ACC112 (cell line): ENCODE measurements around the gene VPS29.
A peak's percentile ranks its signal among the peaks of the same experiment; 100 is the strongest.
"Not testable (repeated sequence)": the region's sequence is repeated elsewhere in the genome, so short reads cannot be mapped to it uniquely, and the experiment has no call there.

Experiments used
- H2AFZ ChIP-seq: fragments of 200-600 bp; sonication (generic); one replicate; pipeline ENCODE4 v1.6.0; 2017; ENCODE audit warnings: antibody characterized with exemption, low read length; ENCODE audit not compliant: unreplicated experiment
- H3K27ac ChIP-seq: fragments of 200-600 bp; sonication (generic); 2 replicates; pipeline ENCODE4 v1.5.1; 2014; ENCODE audit warnings: low read depth, mild to moderate bottlenecking, antibody characterized with exemption, low read length, moderate library complexity
- H3K27me3 ChIP-seq: fragments of 200-600 bp; sonication (generic); 2 replicates; pipeline ENCODE4 v1.6.1; 2014; ENCODE audit warnings: mild to moderate bottlenecking, antibody characterized with exemption, low read length, moderate library complexity, mixed read lengths; ENCODE audit not compliant: insufficient read depth
- H3K36me3 ChIP-seq: fragments of 200-600 bp; sonication (generic); 2 replicates; pipeline ENCODE4 v1.6.1; 2016; ENCODE audit warnings: mild to moderate bottlenecking, antibody characterized with exemption, low read length, moderate library complexity, mixed read lengths; ENCODE audit not compliant: insufficient read depth
- H3K4me1 ChIP-seq: fragments of 200-600 bp; sonication (generic); one replicate; pipeline ENCODE4 v1.6.1; 2016; ENCODE audit warnings: low read length, mixed read lengths; ENCODE audit not compliant: insufficient read depth, unreplicated experiment, control insufficient read depth
- H3K4me3 ChIP-seq: fragments of 200-600 bp; sonication (generic); 2 replicates; pipeline ENCODE4 v1.5.1; 2014; ENCODE audit warnings: mild to moderate bottlenecking, low read depth, low read length
- H3K79me2 ChIP-seq: fragments of 200-600 bp; sonication (generic); one replicate; pipeline ENCODE4 v1.6.0; 2016; ENCODE audit warnings: low read length; ENCODE audit not compliant: control insufficient read depth, unreplicated experiment, insufficient read depth

The VPS29 gene

GRCh38 chr12:110520876-110521712 is 19.2 kb upstream of the VPS29 start:
- H3K36me3 ChIP-seq, H3K4me3 ChIP-seq, H3K4me1 ChIP-seq, H3K27ac ChIP-seq, H2AFZ ChIP-seq, H3K27me3 ChIP-seq, H3K79me2 ChIP-seq: not testable (repeated sequence)

GRCh38 chr12:110518014-110518413 is 16.1 kb upstream of the VPS29 start:
- not testable (repeated sequence) for H3K27ac ChIP-seq, H3K36me3 ChIP-seq, H3K79me2 ChIP-seq, H3K4me1 ChIP-seq, H3K4me3 ChIP-seq, H2AFZ ChIP-seq, H3K27me3 ChIP-seq

- no peaks in the 10 kb centered on the region for H3K4me1 ChIP-seq
- no peaks in the 10 kb centered on the region for H3K27me3 ChIP-seq
- H2AFZ ChIP-seq = no peak overlapping the region
- H3K79me2 ChIP-seq = no peaks in the 10 kb centered on the region
- no peaks in the 10 kb centered on the region for H3K36me3 ChIP-seq
- H3K4me3 ChIP-seq = no peak overlapping the region
- H3K27ac ChIP-seq = no peak overlapping the region
Measured at GRCh38 chr12:110516995-110517394, 15.1 kb upstream of the VPS29 start.

- Histone ChIP-seq H2AFZ (no peak overlapping the region), H3K4me3 (no peak overlapping the region), H3K36me3 (no peaks in the 10 kb centered on the region), H3K79me2 (no peaks in the 10 kb centered on the region), H3K27me3 (no peaks in the 10 kb centered on the region), H3K4me1 (no peaks in the 10 kb centered on the region), H3K27ac (no peak overlapping the region)
Measured at GRCh38 chr12:110514363-110514762, 12.5 kb upstream of the VPS29 start.

- no peaks in the 10 kb centered on the region for H3K79me2 ChIP-seq
- no peaks in the 10 kb centered on the region for H3K36me3 ChIP-seq
- no peak overlapping the region for H2AFZ ChIP-seq
- H3K4me1 ChIP-seq = no peaks in the 10 kb centered on the region
- no peak overlapping the region for H3K27ac ChIP-seq
- H3K27me3 ChIP-seq = no peaks in the 10 kb centered on the region
- no peak overlapping the region for H3K4me3 ChIP-seq
Measured at GRCh38 chr12:110513842-110514241, 11.9 kb upstream of the VPS29 start.

DNA sequence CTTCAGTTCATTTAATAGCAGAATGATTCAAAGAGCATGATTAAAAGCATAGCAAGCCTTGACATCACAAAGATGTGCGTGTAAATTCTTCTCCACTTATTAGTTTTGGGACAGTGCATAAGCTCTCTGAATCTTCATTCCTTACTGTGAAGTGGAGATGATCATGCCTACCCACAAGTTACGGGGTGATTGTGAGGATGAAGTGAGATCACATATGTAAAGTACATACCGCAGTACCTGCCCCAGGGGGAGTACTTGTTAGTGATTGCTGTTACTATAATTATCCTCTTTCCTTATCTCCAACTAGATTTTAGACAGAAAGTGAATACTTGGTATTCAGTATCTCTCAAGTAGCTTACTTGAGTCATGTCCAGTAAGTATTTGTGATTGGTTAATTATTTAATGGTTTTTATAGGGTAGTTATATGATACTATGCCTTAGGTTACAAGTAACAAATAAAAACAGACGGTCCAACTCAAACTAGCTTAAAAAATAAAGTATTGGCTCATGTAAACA is 6.2 kb upstream of the VPS29 start:
- H3K27ac ChIP-seq = no peak overlapping the region
- no peak overlapping the region for H2AFZ ChIP-seq
- no peaks in the 10 kb centered on the region for H3K4me1 ChIP-seq
- no peaks in the 10 kb centered on the region for H3K36me3 ChIP-seq
- H3K27me3 ChIP-seq = no peaks in the 10 kb centered on the region
- no peaks in the 10 kb centered on the region for H3K79me2 ChIP-seq
- H3K4me3 ChIP-seq = no peak overlapping the region

GRCh38 chr12:110505332-110505731 is 3.4 kb upstream of the VPS29 start:
- Histone ChIP-seq H3K4me3 (no peak overlapping the region), H3K36me3 (no peaks in the 10 kb centered on the region), H3K27me3 (no peaks in the 10 kb centered on the region), H3K4me1 (peaks cover 9% of the 10 kb centered on the region), H2AFZ (no peak overlapping the region), H3K79me2 (peaks cover 15% of the 10 kb centered on the region), H3K27ac (no peak overlapping the region)

- Histone ChIP-seq H3K79me2 (peaks cover 33% of the 10 kb centered on the region), H3K27ac (no peak overlapping the region), H3K36me3 (no peaks in the 10 kb centered on the region; the same call in 1 of the 2 replicates), H3K4me3 (no peak overlapping the region), H2AFZ (no peak overlapping the region), H3K27me3 (no peaks in the 10 kb centered on the region), H3K4me1 (peaks cover 27% of the 10 kb centered on the region)
Measured at GRCh38 chr12:110503432-110503831, 1.5 kb upstream of the VPS29 start.

GRCh38 chr12:110501399-110501751 is 536 bp downstream of the VPS29 start:
- H2AFZ ChIP-seq = peak overlapping the region; percentile 70
- no peaks in the 10 kb centered on the region for H3K27me3 ChIP-seq
- peaks cover 5% of the 10 kb centered on the region; the same call in 1 of the 2 replicates for H3K36me3 ChIP-seq
- H3K27ac ChIP-seq = peak overlapping the region; percentile 83
- peaks cover 29% of the 10 kb centered on the region for H3K4me1 ChIP-seq
- peak overlapping the region; percentile 91 for H3K4me3 ChIP-seq
- H3K79me2 ChIP-seq = peaks cover 50% of the 10 kb centered on the region

GRCh38 chr12:110498984-110499706 is 2.8 kb downstream of the VPS29 start:
- Histone ChIP-seq H3K79me2 (peaks cover 59% of the 10 kb centered on the region), H3K36me3 (peaks cover 17% of the 10 kb centered on the region)

More at GRCh38 chr12:110498984-110499706, 2.8 kb downstream of the VPS29 start:
- no peaks in the 10 kb centered on the region for H3K27me3 ChIP-seq
- peaks cover 29% of the 10 kb centered on the region for H3K4me1 ChIP-seq
- H2AFZ ChIP-seq = no peak overlapping the region
- peak overlapping the region; percentile 83 for H3K27ac ChIP-seq
- peak overlapping the region; percentile 91 for H3K4me3 ChIP-seq
